NCI-H748 treated with DMSO at 0.1 percent for 48 hours (cell line): ENCODE results near the gene KIF7.

Experiments used
- DNase-seq: peaks from one replicate; lab custom pipeline; 2025; lab: John Stamatoyannopoulos, UW

KIF7 gene

GRCh38 chr15:89669309-89669865, 14.1 kb upstream of the KIF7 start:
- no peak for DNase-seq

- DNase-seq = no peak
These were observed 12.9 kb upstream of the KIF7 start for GRCh38 chr15:89668171-89668570.

GRCh38 chr15:89667706-89667960, 12.4 kb upstream of the KIF7 start:
- DNase-seq = no peak

- no peak for DNase-seq
These were observed 11.8 kb upstream of the KIF7 start for GRCh38 chr15:89666858-89667705.

GRCh38 chr15:89666184-89666857, 11.1 kb upstream of the KIF7 start:
- no peak for DNase-seq

GRCh38 chr15:89665449-89666181, 10.3 kb upstream of the KIF7 start:
- peak; percentile 2 for DNase-seq

- peak; percentile 44 for DNase-seq
These were observed 9.4 kb upstream of the KIF7 start for GRCh38 chr15:89664441-89665350.

GRCh38 chr15:89662893-89663626, 7.8 kb upstream of the KIF7 start:
- no peak for DNase-seq

- no peak for DNase-seq
These were observed 5.3 kb upstream of the KIF7 start for GRCh38 chr15:89660556-89660955.

- DNase-seq = no peak
These were observed 4.0 kb upstream of the KIF7 start for GRCh38 chr15:89659295-89659694.

- no peak for DNase-seq
These were observed 2.5 kb upstream of the KIF7 start for GRCh38 chr15:89657686-89658200.

- DNase-seq = no peak
These were observed 999 bp upstream of the KIF7 start for GRCh38 chr15:89656116-89656815.

- DNase-seq = no peak
These were observed 936 bp downstream of the KIF7 start for GRCh38 chr15:89654301-89654761.

GRCh38 chr15:89653578-89653977, 1.7 kb downstream of the KIF7 start:
- DNase-seq = no peak

- no peak for DNase-seq
These were observed 2.6 kb downstream of the KIF7 start for GRCh38 chr15:89652666-89653065.

GRCh38 chr15:89652131-89652530, 3.1 kb downstream of the KIF7 start:
- no peak for DNase-seq

GRCh38 chr15:89649716-89650115, 5.6 kb downstream of the KIF7 start:
- no peak for DNase-seq

- DNase-seq = no peak
These were observed 6.1 kb downstream of the KIF7 start for GRCh38 chr15:89649013-89649625.
